Measurements from ENCODE around the gene RXRB.

GRCh38 chr6:33144373-33144772, 56.1 kb downstream of the RXRB start:
- no peak for TF ChIP-seq ZNF274 (IDR thresholded peaks at IDR 0.05; ENCODE audit: low read depth, low read length)
- TF ChIP-seq YY1 (IDR thresholded peaks at IDR 0.05; ENCODE audit: insufficient read depth, insufficient read length): no peak

All from NT2/D1 (cell line).